Activated CD4-positive, alpha-beta memory T cell treated with anti-CD3 and anti-CD28 coated beads for 36 hours (primary cell): ENCODE results near the gene TMEM178B. TPM values are rescaled to one million over a fixed set of nuclear protein-coding genes. Genes with fewer than 3 reads are reported as not detected.
"Not testable (repeated sequence)": the region's sequence is repeated elsewhere in the genome, so short reads cannot be mapped to it uniquely, and the experiment has no call there.

Source experiments
- CTCF ChIA-PET: fragments of 350-600 bp; sonication (Branson Sonifier 250); formaldehyde crosslinking; loops from one replicate; lab custom pipeline; 2021; ENCODE audit warnings: antibody characterized with exemption, inconsistent platforms; lab: Charles Lee
- POLR2A ChIA-PET: fragments of 350-600 bp; sonication (Branson Sonifier 250); formaldehyde crosslinking; loops from one replicate; lab custom pipeline; 2021; ENCODE audit warnings: antibody characterized with exemption; lab: Charles Lee
- DNase-seq: peaks from one replicate; pipeline ENCODE4 v3.0.0-alpha.2; 2020
- H3K27ac Mint-ChIP-seq: one replicate; pipeline ENCODE4 v1.8.0; 2021; ENCODE audit warnings: mixed read lengths
- H3K27me3 Mint-ChIP-seq: one replicate; pipeline ENCODE4 v1.8.0; 2021; ENCODE audit warnings: mixed read lengths
- H3K36me3 Mint-ChIP-seq: one replicate; pipeline ENCODE4 v1.8.0; 2021; ENCODE audit warnings: mixed read lengths
- H3K4me1 Mint-ChIP-seq: one replicate; pipeline ENCODE4 v1.8.0; 2021; ENCODE audit warnings: low read depth, mixed read lengths
- H3K4me3 Mint-ChIP-seq: one replicate; pipeline ENCODE4 v1.8.0; 2021; ENCODE audit warnings: mild to moderate bottlenecking, mixed read lengths
- H3K9me3 Mint-ChIP-seq: one replicate; pipeline ENCODE4 v1.8.0; 2021; ENCODE audit warnings: mixed read lengths
- intact Hi-C: fragments of 100-400 bp; cut with micrococcal nuclease; formaldehyde crosslinking; loops from one replicate; pipeline ENCODE4 v1.15.1; 2023
- total RNA-seq, 2 experiments: library from RNA; stranded (reverse); gene quantifications; one replicate each; pipeline ENCODE4 v1.2.3, GENCODE V29; 2021

Gene TMEM178B
- total RNA-seq, 2 experiments from 2014 or later: 0.58 to 0.81 TPM

- Mint-ChIP-seq H3K27ac (peak overlapping the region; percentile 57), H3K4me3 (no peak overlapping the region), H3K9me3 (no peaks in the 10 kb centered on the region), H3K36me3 (no peaks in the 10 kb centered on the region), H3K4me1 (peaks cover 22% of the 10 kb centered on the region), H3K27me3 (no peaks in the 10 kb centered on the region)
- DNase-seq: peak; percentile 84
- ChIA-PET POLR2A (interaction anchor here (1.0 kb wide), 1 partner anchor 39 kb away, joined by 5 read pairs; the partner anchor contains the start of gene MRPS33), CTCF (interaction anchor here (0.6 to 0.8 kb wide), 2 partner anchors 18 to 37 kb away, joined by 3 to 4 read pairs; no protein-coding TSS in a partner anchor)
- intact Hi-C loops: loop anchor here (1.0 to 2.0 kb wide), 3 partner anchors 20 to 39 kb away; partner anchors contain the start of gene MRPS33
These were observed 20.2 kb upstream of the TMEM178B start for GRCh38 chr7:141053626-141054025.

GRCh38 chr7:141055146-141055545 is 18.7 kb upstream of the TMEM178B start:
- CTCF ChIA-PET: no interaction called here
- intact Hi-C loops: no loop called here
- no peak overlapping the region for H3K4me3 Mint-ChIP-seq

DNA sequence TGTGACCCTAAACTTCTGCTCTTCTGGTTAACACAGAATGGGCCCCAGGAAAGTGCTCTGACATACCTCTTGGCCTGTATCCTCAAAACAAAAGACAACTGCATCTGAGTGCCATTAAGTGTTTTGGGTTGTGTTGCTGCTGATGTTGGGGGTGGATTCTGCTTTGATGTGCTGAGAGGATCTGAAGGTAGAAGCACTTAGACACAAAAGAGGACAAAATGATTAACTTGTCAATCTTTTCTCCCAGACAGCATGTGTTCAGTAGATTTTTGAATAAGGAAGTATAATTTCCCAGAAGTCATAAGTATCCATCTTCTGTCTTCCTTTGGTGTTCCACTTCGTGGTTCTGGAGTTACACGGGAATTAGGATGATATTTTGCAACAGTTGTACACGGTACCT is 16.1 kb upstream of the TMEM178B start:
- POLR2A ChIA-PET: no interaction called here
- H3K27ac Mint-ChIP-seq: no peak overlapping the region

More at GRCh38 chr7:141055146-141055545, 18.7 kb upstream of the TMEM178B start:
- Mint-ChIP-seq H3K36me3 (no peaks in the 10 kb centered on the region), H3K4me1 (peaks cover 22% of the 10 kb centered on the region), H3K27ac (no peak overlapping the region), H3K27me3 (no peaks in the 10 kb centered on the region), H3K9me3 (no peaks in the 10 kb centered on the region)
- POLR2A ChIA-PET: no interaction called here
- no peak for DNase-seq

GRCh38 chr7:141067856-141068255 is 6.0 kb upstream of the TMEM178B start:
- H3K27ac Mint-ChIP-seq, H3K4me1 Mint-ChIP-seq, CTCF ChIA-PET, POLR2A ChIA-PET, H3K36me3 Mint-ChIP-seq, H3K4me3 Mint-ChIP-seq, H3K9me3 Mint-ChIP-seq, intact Hi-C loops, DNase-seq: not testable (repeated sequence)
- H3K27me3 Mint-ChIP-seq: peaks cover 30% of the 10 kb centered on the region

More for the DNA sequence above, 16.1 kb upstream of the TMEM178B start:
- Mint-ChIP-seq H3K27me3 (no peaks in the 10 kb centered on the region), H3K36me3 (no peaks in the 10 kb centered on the region), H3K4me3 (no peak overlapping the region), H3K4me1 (peaks cover 15% of the 10 kb centered on the region), H3K9me3 (peaks cover 1% of the 10 kb centered on the region)
- intact Hi-C loops: no loop called here
- no peak for DNase-seq
- CTCF ChIA-PET: no interaction called here

DNA sequence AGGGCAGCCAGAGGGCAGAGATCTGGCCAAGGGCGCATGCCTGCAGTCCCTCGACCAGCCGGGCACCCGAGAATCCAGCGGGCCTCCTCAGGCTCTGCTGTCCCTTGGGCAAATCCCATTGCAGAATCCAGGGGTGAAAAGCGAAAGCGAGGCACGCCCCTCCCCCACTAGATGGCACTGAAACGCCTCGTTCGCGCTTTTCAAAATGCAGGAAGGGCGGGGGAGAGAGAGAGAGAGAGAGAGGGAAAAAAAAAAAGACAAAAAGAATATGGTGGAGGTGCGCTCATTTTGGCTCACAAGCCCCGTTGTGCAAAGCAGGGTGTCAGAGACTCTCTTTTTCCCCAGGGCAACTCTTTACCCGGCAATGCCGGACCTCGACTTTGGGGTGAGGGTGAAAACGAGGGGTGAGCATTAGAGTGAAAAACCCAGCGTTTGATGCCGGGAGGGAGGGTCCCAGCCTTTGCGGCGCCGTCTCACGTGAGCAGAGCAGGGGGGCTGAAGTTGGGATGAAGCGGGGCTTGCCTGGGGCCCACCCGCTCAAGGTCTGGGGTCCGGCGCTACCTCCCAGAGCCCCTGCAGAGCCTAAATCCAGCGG is 2.5 kb upstream of the TMEM178B start:
- ChIA-PET POLR2A (no interaction called here), CTCF (interaction anchor here (1.0 to 1.5 kb wide), 6 partner anchors 18 to 667 kb away, joined by 3 to 6 read pairs (median 4); partner anchors contain the start of genes MRPS33 and SSBP1)
- no peak overlapping the region for H3K27ac Mint-ChIP-seq
- DNase-seq: peak; percentile 72
- H3K36me3 Mint-ChIP-seq: no peaks in the 10 kb centered on the region
- H3K4me1 Mint-ChIP-seq: peaks cover 12% of the 10 kb centered on the region
- H3K9me3 Mint-ChIP-seq: no peaks in the 10 kb centered on the region
- H3K4me3 Mint-ChIP-seq: peak overlapping the region; percentile 68
- intact Hi-C loops: loop anchor here (2.0 to 5.0 kb wide), 4 partner anchors 57 to 581 kb away; partner anchors contain the start of gene MRPS33
- H3K27me3 Mint-ChIP-seq: peaks cover 44% of the 10 kb centered on the region

GRCh38 chr7:141071855-141072547 is 1.9 kb upstream of the TMEM178B start:
- Mint-ChIP-seq H3K9me3 (no peaks in the 10 kb centered on the region), H3K4me3 (peak overlapping the region; percentile 68), H3K27ac (no peak overlapping the region), H3K36me3 (no peaks in the 10 kb centered on the region), H3K27me3 (peaks cover 44% of the 10 kb centered on the region), H3K4me1 (peaks cover 12% of the 10 kb centered on the region)
- POLR2A ChIA-PET: interaction anchor here (1.7 kb wide), 1 partner anchor 57 kb away, joined by 8 read pairs; the partner anchor contains the start of gene MRPS33
- intact Hi-C loops: loop anchor here (2.0 to 5.0 kb wide), 5 partner anchors 57 to 580 kb away; partner anchors contain the start of gene MRPS33
- peak; percentile 9 for DNase-seq
- CTCF ChIA-PET: interaction anchor here (0.6 to 1.5 kb wide), 8 partner anchors 18 to 666 kb away, joined by 3 to 6 read pairs (median 3); partner anchors contain the start of genes MRPS33 and SSBP1

DNA sequence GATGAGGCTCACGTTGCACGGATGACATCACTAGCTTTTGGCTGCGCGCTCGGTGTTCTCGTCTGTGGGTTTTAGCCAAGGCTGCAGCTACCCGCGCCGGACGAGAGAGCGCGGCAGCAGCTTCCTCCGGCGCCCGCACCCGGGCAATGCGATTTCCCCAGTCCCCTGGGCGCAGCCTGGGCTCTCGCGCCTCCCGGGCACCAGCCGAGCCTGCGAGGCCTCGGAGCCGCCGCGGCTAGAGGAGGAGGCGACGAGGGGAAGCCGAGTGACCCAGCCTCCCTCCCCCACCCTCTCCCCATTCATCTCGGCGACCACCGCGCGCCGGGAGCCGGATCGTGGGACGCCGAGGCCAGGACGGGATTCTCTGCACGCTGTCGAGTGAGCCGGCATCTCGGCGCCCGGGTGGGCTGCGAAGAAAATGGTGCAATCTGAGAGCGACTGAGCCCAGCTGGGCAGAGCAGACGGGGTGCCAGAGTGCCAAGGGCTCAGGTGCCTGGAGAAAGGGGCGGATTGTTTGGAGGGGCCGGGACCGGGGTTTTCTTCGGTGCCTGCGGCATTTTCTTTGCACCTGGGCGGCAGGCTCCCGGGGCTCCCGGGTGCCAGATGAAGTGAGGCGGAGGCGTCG is 1.2 kb upstream of the TMEM178B start:
- Mint-ChIP-seq H3K4me1 (peaks cover 12% of the 10 kb centered on the region), H3K9me3 (no peaks in the 10 kb centered on the region), H3K27me3 (peaks cover 44% of the 10 kb centered on the region), H3K4me3 (peak overlapping the region; percentile 68), H3K36me3 (no peaks in the 10 kb centered on the region), H3K27ac (no peak overlapping the region)
- intact Hi-C loops: loop anchor here (1.0 to 5.0 kb wide), 5 partner anchors 19 to 580 kb away; no protein-coding TSS in a partner anchor
- ChIA-PET POLR2A (interaction anchor here (1.7 kb wide), 1 partner anchor 58 kb away, joined by 8 read pairs; the partner anchor contains the start of gene MRPS33), CTCF (interaction anchor here (0.6 to 1.5 kb wide), 6 partner anchors 58 to 665 kb away, joined by 3 to 6 read pairs (median 3); partner anchors contain the start of genes MRPS33 and SSBP1)
- DNase-seq: peak; percentile 54

DNA sequence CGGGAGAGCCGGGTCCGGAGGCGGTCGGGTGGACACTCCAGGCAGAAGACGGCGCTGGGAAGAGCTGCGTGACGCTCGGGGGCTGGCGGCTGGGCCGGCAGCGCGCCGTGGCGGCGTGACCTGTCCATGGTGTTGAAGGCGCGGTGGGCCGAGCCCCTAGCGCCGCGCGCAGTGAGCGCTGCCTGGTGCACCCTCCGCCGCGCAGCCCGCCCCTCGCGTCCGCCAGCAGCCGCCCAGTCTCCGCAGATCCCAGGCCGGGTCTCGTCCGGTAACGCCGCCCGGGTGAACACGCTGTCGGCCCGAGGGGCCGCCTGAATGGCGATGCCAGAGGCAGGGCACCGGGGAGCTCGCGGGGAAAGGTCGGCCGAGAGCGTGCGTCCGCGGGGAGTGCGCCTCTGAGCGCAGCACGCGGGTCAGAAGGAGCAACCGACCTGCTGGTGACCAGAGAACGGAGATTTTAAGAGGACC is 657 bp upstream of the TMEM178B start:
- H3K4me1 Mint-ChIP-seq: peaks cover 12% of the 10 kb centered on the region
- peak; percentile 45 for DNase-seq
- H3K36me3 Mint-ChIP-seq: no peaks in the 10 kb centered on the region
- no peak overlapping the region for H3K27ac Mint-ChIP-seq
- CTCF ChIA-PET: no interaction called here
- H3K9me3 Mint-ChIP-seq: no peaks in the 10 kb centered on the region
- POLR2A ChIA-PET: interaction anchor here (1.7 kb wide), 1 partner anchor 58 kb away, joined by 8 read pairs; the partner anchor contains the start of gene MRPS33
- peaks cover 43% of the 10 kb centered on the region for H3K27me3 Mint-ChIP-seq
- H3K4me3 Mint-ChIP-seq: peak overlapping the region; percentile 68
- intact Hi-C loops: loop anchor here (1.0 to 5.0 kb wide), 5 partner anchors 20 to 579 kb away; no protein-coding TSS in a partner anchor

DNA sequence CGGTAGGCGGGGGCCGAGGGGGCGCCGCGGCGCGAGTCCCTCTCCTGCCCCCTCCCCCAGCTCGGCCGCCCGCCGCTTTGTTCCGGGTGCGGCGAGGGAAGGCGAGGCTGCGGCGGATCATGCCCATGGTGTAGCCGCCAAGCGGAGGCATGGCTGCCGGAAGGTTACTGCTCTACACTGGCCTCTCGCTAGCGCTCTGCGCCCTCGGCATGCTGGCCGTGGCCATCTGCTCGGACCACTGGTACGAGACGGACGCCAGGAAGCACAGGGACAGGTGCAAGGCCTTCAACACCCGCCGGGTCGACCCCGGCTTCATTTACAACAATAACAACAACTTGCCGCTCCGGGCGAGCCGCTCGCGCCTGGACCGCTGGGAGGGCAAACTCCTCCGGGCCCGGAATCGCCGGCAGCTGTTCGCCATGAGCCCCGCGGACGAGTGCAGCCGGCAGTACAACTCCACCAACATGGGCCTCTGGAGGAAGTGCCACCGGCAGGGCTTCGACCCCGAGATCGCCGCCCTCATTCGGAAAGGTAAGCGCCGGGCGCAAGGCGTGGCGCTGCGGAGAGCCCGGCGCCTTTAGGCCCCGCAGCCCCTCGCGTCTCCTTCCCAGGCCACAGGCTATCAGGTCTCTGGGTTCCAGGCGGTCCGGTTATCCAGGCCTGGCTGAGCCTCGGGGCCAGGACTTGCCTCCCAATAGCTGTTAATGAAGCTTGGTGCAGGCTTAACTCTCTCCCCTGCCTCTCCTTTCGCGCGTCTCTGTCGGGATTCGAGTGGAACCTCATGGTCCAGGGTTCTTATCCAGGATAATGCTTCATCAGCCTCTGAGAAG is 513 bp downstream of the TMEM178B start:
- no peak overlapping the region for H3K27ac Mint-ChIP-seq
- ChIA-PET POLR2A (interaction anchor here (1.0 kb wide), 1 partner anchor 60 kb away, joined by 3 read pairs; the partner anchor contains the start of gene MRPS33), CTCF (interaction anchor here (0.5 to 1.0 kb wide), 2 partner anchors 60 to 148 kb away, joined by 3 to 4 read pairs; partner anchors contain the start of gene MRPS33)
- H3K27me3 Mint-ChIP-seq: peaks cover 39% of the 10 kb centered on the region
- peaks cover 12% of the 10 kb centered on the region for H3K4me1 Mint-ChIP-seq
- H3K36me3 Mint-ChIP-seq: no peaks in the 10 kb centered on the region
- intact Hi-C loops: loop anchor here (5.0 kb wide), 3 partner anchors 148 to 578 kb away; no protein-coding TSS in a partner anchor
- H3K4me3 Mint-ChIP-seq: peak overlapping the region; percentile 68
- no peaks in the 10 kb centered on the region for H3K9me3 Mint-ChIP-seq
- peak; percentile 36 for DNase-seq

GRCh38 chr7:141074997-141075396 is 1.1 kb downstream of the TMEM178B start:
- H3K4me3 Mint-ChIP-seq: peak overlapping the region; percentile 68
- POLR2A ChIA-PET: interaction anchor here (1.0 kb wide), 1 partner anchor 60 kb away, joined by 3 read pairs; the partner anchor contains the start of gene MRPS33
- intact Hi-C loops: loop anchor here (5.0 kb wide), 3 partner anchors 147 to 577 kb away; no protein-coding TSS in a partner anchor
- no peak overlapping the region for H3K27ac Mint-ChIP-seq
- peaks cover 38% of the 10 kb centered on the region for H3K27me3 Mint-ChIP-seq
- H3K4me1 Mint-ChIP-seq: peaks cover 12% of the 10 kb centered on the region
- no peaks in the 10 kb centered on the region for H3K9me3 Mint-ChIP-seq
- CTCF ChIA-PET: interaction anchor here (0.7 to 1.0 kb wide), 3 partner anchors 61 to 448 kb away, joined by 3 to 4 read pairs (median 3); partner anchors contain the start of gene MRPS33
- DNase-seq: no peak
- no peaks in the 10 kb centered on the region for H3K36me3 Mint-ChIP-seq
